Naive thymus-derived CD4-positive, alpha-beta T cell (primary cell): ENCODE data around the gene TXNRD2. TPM values are rescaled to one million over a fixed set of nuclear protein-coding genes. Genes with fewer than 3 reads are reported as not detected.

Source experiments
- ATAC-seq: fragments of 150-1000 bp; cut with Tn5 transposase; 2 replicates; pipeline ENCODE4 v1.10.0; 2021; ENCODE audit warnings: mild to moderate bottlenecking, moderate library complexity
- CTCF ChIA-PET: fragments of 350-600 bp; sonication (Branson Sonifier 250); formaldehyde crosslinking; loops from one replicate; lab custom pipeline; 2021; ENCODE audit warnings: antibody characterized with exemption; lab: Charles Lee
- POLR2A ChIA-PET: fragments of 350-600 bp; sonication (Branson Sonifier 250); formaldehyde crosslinking; loops from one replicate; lab custom pipeline; 2021; ENCODE audit warnings: antibody characterized with exemption, inconsistent platforms; lab: Charles Lee
- DNase-seq, 9 donors: peaks; one replicate each; pipeline versions ENCODE4 v3.0.0 to v3.0.0-alpha.2; 2020 to 2022; ENCODE audit warnings: mixed read lengths in 1 of 9
- H3K27ac ChIP-seq: one replicate; pipeline ENCODE4 v1.7.0; 2013; ENCODE audit warnings: mild to moderate bottlenecking, low read depth, low read length, moderate library complexity
- H3K27me3 ChIP-seq, 2 donors: one replicate each; pipeline ENCODE4 v1.7.0; 2013; ENCODE audit warnings: low read length in 2 of 2, mild to moderate bottlenecking in 2 of 2, moderate library complexity in 2 of 2; ENCODE audit not compliant: control insufficient read depth in 2 of 2, insufficient read depth in 2 of 2
- H3K36me3 ChIP-seq, 3 experiments: 1 replicate in 2 of 3; 2 replicates in 1 of 3; pipeline ENCODE4 v1.7.0; 2013; ENCODE audit warnings: low read length in 3 of 3, mild to moderate bottlenecking in 3 of 3, moderate library complexity in 1 of 3; ENCODE audit not compliant: insufficient read depth in 3 of 3, control insufficient read depth in 2 of 3
- H3K4me1 ChIP-seq, 2 donors: one replicate each; pipeline ENCODE4 v1.7.0; 2013; ENCODE audit warnings: low read length in 2 of 2, mild to moderate bottlenecking in 2 of 2, moderate library complexity in 1 of 2; ENCODE audit not compliant: control insufficient read depth in 2 of 2, insufficient read depth in 2 of 2
- H3K4me3 ChIP-seq: 2 replicates; pipeline ENCODE4 v1.7.0; 2013; ENCODE audit warnings: mild to moderate bottlenecking, low read length
- H3K9me3 ChIP-seq, 3 experiments: 1 replicate in 2 of 3; 2 replicates in 1 of 3; pipeline ENCODE4 v1.7.0; 2013; ENCODE audit warnings: low read length in 3 of 3; ENCODE audit not compliant: control insufficient read depth in 2 of 3
- H3K27ac Mint-ChIP-seq, 9 donors: one replicate each; pipeline ENCODE4 v1.8.0; 2020 to 2022; ENCODE audit warnings: mixed read lengths in 9 of 9, mild to moderate bottlenecking in 8 of 9, moderate library complexity in 5 of 9, inconsistent platforms in 2 of 9
- H3K27me3 Mint-ChIP-seq, 5 donors: one replicate each; pipeline ENCODE4 v1.8.0; 2021 to 2022; ENCODE audit warnings: mixed read lengths in 5 of 5, mild to moderate bottlenecking in 1 of 5
- H3K36me3 Mint-ChIP-seq, 5 donors: one replicate each; pipeline ENCODE4 v1.8.0; 2020 to 2022; ENCODE audit warnings: mixed read lengths in 5 of 5, mild to moderate bottlenecking in 3 of 5, inconsistent platforms in 1 of 5
- H3K4me1 Mint-ChIP-seq, 7 donors: one replicate each; pipeline ENCODE4 v1.8.0; 2020 to 2022; ENCODE audit warnings: mixed read lengths in 7 of 7, mild to moderate bottlenecking in 3 of 7, inconsistent platforms in 1 of 7
- H3K4me3 Mint-ChIP-seq, 10 donors: one replicate each; pipeline ENCODE4 v1.8.0; 2020 to 2022; ENCODE audit warnings: mild to moderate bottlenecking in 10 of 10, mixed read lengths in 10 of 10, moderate library complexity in 6 of 10, inconsistent platforms in 2 of 10
- H3K9me3 Mint-ChIP-seq, 11 donors: one replicate each; pipeline ENCODE4 v1.8.0; 2020 to 2022; ENCODE audit warnings: mixed read lengths in 11 of 11, mild to moderate bottlenecking in 4 of 11, inconsistent platforms in 1 of 11, moderate library complexity in 1 of 11
- intact Hi-C, 2 donors: fragments of 100-400 bp; cut with micrococcal nuclease; formaldehyde crosslinking; loops; one replicate each; pipeline ENCODE4 v1.15.1; 2023
- polyA plus RNA-seq, 2 donors: library from polyadenylated mRNA; unstranded; fragments of 300-500 nt; fragmentation: Illumina TruSeq; gene quantifications; one replicate each; pipeline ENCODE4 v1.2.3, GENCODE V29; 2021
- total RNA-seq, 6 experiments: library from RNA in 5 of 6; stranded (reverse) in 5 of 6; gene quantifications; 1 replicate in 5 of 6; 2 replicates in 1 of 6; pipeline ENCODE4 v1.2.3 and lab custom pipeline; 2021 to 2026

Gene TXNRD2
- total and polyA plus RNA-seq, 7 experiments from 2014 or later, result 14.0 to 39.0 (median 26.1) TPM

GRCh38 chr22:19843857-19844376, 97.7 kb downstream of the TXNRD2 start:
- Histone ChIP-seq H3K4me1 (peaks cover 0 to 19% of the 10 kb centered on the region in 2 donors), H3K36me3 (peaks cover 0 to 10% (median 5%) of the 10 kb centered on the region in 3 experiments), H3K27me3 (no peaks in the 10 kb centered on the region), H3K9me3 (no peaks in the 10 kb centered on the region), H3K4me3 (no peak overlapping the region), H3K27ac (peak overlapping the region; percentile 63)
- Mint-ChIP-seq H3K27me3 (no peaks in the 10 kb centered on the region), H3K27ac (peak overlapping the region in 7 of 9 donors; percentile 73 to 91 (median 86)), H3K36me3 (peaks cover 0 to 18% (median 8%) of the 10 kb centered on the region in 5 donors), H3K4me1 (peaks cover 6 to 51% (median 35%) of the 10 kb centered on the region in 7 donors), H3K9me3 (no peaks in the 10 kb centered on the region), H3K4me3 (peak overlapping the region in 8 of 10 donors; percentile 65 to 80 (median 78))
- DNase-seq, result peak in 1 of 9 donors; percentile 20
- intact Hi-C loops, result loop anchor here in 1 of 2 donors (1.0 to 2.0 kb wide), 2 partner anchors 10 to 21 kb away; partner anchors contain the start of genes GNB1L and RTL10
- CTCF ChIA-PET, result interaction anchor here (1.4 kb wide), 1 partner anchor 12 kb away, joined by 3 read pairs; no protein-coding TSS in a partner anchor
- POLR2A ChIA-PET, result interaction anchor here (1.1 to 1.5 kb wide), 2 partner anchors 12 to 48 kb away, joined by 5 to 8 read pairs; no protein-coding TSS in a partner anchor
- peak; percentile 26 for ATAC-seq

- Mint-ChIP-seq H3K4me3 (no peak overlapping the region), H3K4me1 (peaks cover 6 to 48% (median 29%) of the 10 kb centered on the region in 7 donors), H3K27ac (peak overlapping the region in 1 of 9 donors; percentile 79), H3K36me3 (peaks cover 0 to 18% (median 8%) of the 10 kb centered on the region in 5 donors), H3K9me3 (no peaks in the 10 kb centered on the region), H3K27me3 (no peaks in the 10 kb centered on the region)
- ATAC-seq (no peak), DNase-seq (no peak)
- H3K4me3 ChIP-seq, result no peak overlapping the region
- no peaks in the 10 kb centered on the region for H3K9me3 ChIP-seq
- H3K27me3 ChIP-seq, result no peaks in the 10 kb centered on the region
- ChIA-PET POLR2A (no interaction called here), CTCF (no interaction called here)
- peaks cover 0 to 10% (median 5%) of the 10 kb centered on the region in 3 experiments for H3K36me3 ChIP-seq
- no peak overlapping the region for H3K27ac ChIP-seq
- intact Hi-C loops, result no loop called here
- H3K4me1 ChIP-seq, result peaks cover 0 to 19% of the 10 kb centered on the region in 2 donors
Measured at GRCh38 chr22:19843107-19843856, 98.3 kb downstream of the TXNRD2 start.

GRCh38 chr22:19842393-19843106, 99.1 kb downstream of the TXNRD2 start:
- ChIA-PET POLR2A (interaction anchor here (0.8 kb wide), 1 partner anchor 44 kb away, joined by 3 read pairs; no protein-coding TSS in a partner anchor), CTCF (no interaction called here)
- Histone ChIP-seq H3K4me1 (peaks cover 0 to 19% of the 10 kb centered on the region in 2 donors), H3K27me3 (no peaks in the 10 kb centered on the region), H3K4me3 (no peak overlapping the region), H3K36me3 (peaks cover 0 to 10% (median 5%) of the 10 kb centered on the region in 3 experiments), H3K9me3 (no peaks in the 10 kb centered on the region), H3K27ac (no peak overlapping the region)
- no peaks in the 10 kb centered on the region for H3K27me3 Mint-ChIP-seq
- H3K27ac Mint-ChIP-seq, result no peak overlapping the region
- DNase-seq, result no peak
- H3K4me3 Mint-ChIP-seq, result no peak overlapping the region
- H3K4me1 Mint-ChIP-seq, result peaks cover 6 to 47% (median 27%) of the 10 kb centered on the region in 7 donors
- intact Hi-C loops, result no loop called here
- ATAC-seq, result no peak
- H3K36me3 Mint-ChIP-seq, result peaks cover 0 to 16% (median 7%) of the 10 kb centered on the region in 5 donors
- H3K9me3 Mint-ChIP-seq, result no peaks in the 10 kb centered on the region

GRCh38 chr22:19841641-19842392, 99.8 kb downstream of the TXNRD2 start:
- peak overlapping the region in 5 of 9 donors; percentile 3 to 79 (median 23) for H3K27ac Mint-ChIP-seq
- Histone ChIP-seq H3K4me1 (peaks cover 0 to 19% of the 10 kb centered on the region in 2 donors), H3K4me3 (no peak overlapping the region), H3K9me3 (no peaks in the 10 kb centered on the region), H3K36me3 (peaks cover 0 to 3% (median under 1%) of the 10 kb centered on the region in 3 experiments), H3K27ac (no peak overlapping the region), H3K27me3 (no peaks in the 10 kb centered on the region)
- POLR2A ChIA-PET, result interaction anchor here (0.8 kb wide), 1 partner anchor 45 kb away, joined by 3 read pairs; no protein-coding TSS in a partner anchor
- intact Hi-C loops, result no loop called here
- peaks cover 6 to 49% (median 28%) of the 10 kb centered on the region in 7 donors for H3K4me1 Mint-ChIP-seq
- H3K9me3 Mint-ChIP-seq, result no peaks in the 10 kb centered on the region
- no peak for ATAC-seq
- no peak for DNase-seq
- peaks cover 0 to 13% (median 5%) of the 10 kb centered on the region in 5 donors for H3K36me3 Mint-ChIP-seq
- H3K27me3 Mint-ChIP-seq, result no peaks in the 10 kb centered on the region
- H3K4me3 Mint-ChIP-seq, result no peak overlapping the region
- CTCF ChIA-PET, result no interaction called here

GRCh38 chr22:19840955-19841640, 100.5 kb downstream of the TXNRD2 start:
- ATAC-seq (no peak), DNase-seq (no peak)
- Mint-ChIP-seq H3K36me3 (peaks cover 0 to 13% (median 5%) of the 10 kb centered on the region in 5 donors), H3K4me1 (peaks cover 6 to 51% (median 33%) of the 10 kb centered on the region in 7 donors), H3K27ac (peak overlapping the region in 2 of 9 donors; percentile 3 to 45), H3K4me3 (no peak overlapping the region), H3K27me3 (no peaks in the 10 kb centered on the region), H3K9me3 (no peaks in the 10 kb centered on the region)
- no peak overlapping the region for H3K27ac ChIP-seq
- no peaks in the 10 kb centered on the region for H3K27me3 ChIP-seq
- no peak overlapping the region for H3K4me3 ChIP-seq
- peaks cover 0 to 19% of the 10 kb centered on the region in 2 donors for H3K4me1 ChIP-seq
- no peaks in the 10 kb centered on the region for H3K36me3 ChIP-seq
- POLR2A ChIA-PET, result no interaction called here
- intact Hi-C loops, result no loop called here
- H3K9me3 ChIP-seq, result no peaks in the 10 kb centered on the region
- CTCF ChIA-PET, result no interaction called here
